WTC11 (cell line): ENCODE measurements around the gene YAP1. TPM values are rescaled to one million over a fixed set of nuclear protein-coding genes. Genes with fewer than 3 reads are reported as not detected.

ENCODE experiments used
- ATAC-seq: fragments of 200-7000 bp; cut with Tn5 transposase; 2 replicates; pipeline ENCODE4 v1.10.0; 2021; ENCODE audit warnings: mild to moderate bottlenecking, moderate library complexity
- CTCF ChIA-PET: fragments of 300-600 bp; sonication (Branson Sonifier 250); formaldehyde crosslinking; loops from one replicate; lab custom pipeline; 2021; ENCODE audit warnings: antibody characterized with exemption; lab: Charles Lee
- POLR2A ChIA-PET: fragments of 350-600 bp; sonication (Branson Sonifier 250); formaldehyde crosslinking; loops from one replicate; lab custom pipeline; 2021; ENCODE audit warnings: antibody characterized with exemption; lab: Charles Lee
- DNase-seq: peaks from one replicate; pipeline ENCODE4 v3.0.0; 2021; ENCODE audit warnings: low spot score
- H3K27ac Mint-ChIP-seq: 2 replicates; pipeline ENCODE4 v1.8.0; 2021; ENCODE audit warnings: mixed read lengths
- H3K27me3 Mint-ChIP-seq: 2 replicates; pipeline ENCODE4 v1.8.0; 2021; ENCODE audit warnings: low read depth, mild to moderate bottlenecking, moderate library complexity, mixed read lengths
- H3K36me3 Mint-ChIP-seq: 2 replicates; pipeline ENCODE4 v1.8.0; 2021; ENCODE audit warnings: mixed read lengths
- H3K4me1 Mint-ChIP-seq: 2 replicates; pipeline ENCODE4 v1.8.0; 2022; ENCODE audit warnings: mixed read lengths
- H3K4me3 Mint-ChIP-seq: 2 replicates; pipeline ENCODE4 v1.8.0; 2021; ENCODE audit warnings: mild to moderate bottlenecking, moderate library complexity, mixed read lengths
- H3K9me3 Mint-ChIP-seq: 2 replicates; pipeline ENCODE4 v1.8.0; 2021; ENCODE audit warnings: mixed read lengths
- EMX1 ChIP-seq: fragments of 250-450 bp; sonication (Bioruptor Pico); IDR thresholded peaks from 2 replicates; pipeline ENCODE4 v1.8.0; 2021; ENCODE audit warnings: mild to moderate bottlenecking
- GTF2I ChIP-seq: fragments of 250-450 bp; sonication (Bioruptor Pico); conservative IDR thresholded peaks from 2 replicates; pipeline ENCODE4 v1.4.0; 2021; ENCODE audit warnings: mild to moderate bottlenecking
- IRF2 ChIP-seq: sonication (generic); formaldehyde crosslinking; IDR thresholded peaks from 2 replicates; pipeline ENCODE4 v1.8.0; 2022; ENCODE audit warnings: low read depth, missing genetic modification reagents, borderline replicate concordance
- NFE2L1 ChIP-seq: sonication (generic); formaldehyde crosslinking; IDR thresholded peaks from 2 replicates; pipeline ENCODE4 v1.8.1; 2023; ENCODE audit warnings: missing genetic modification reagents
- PRRX2 ChIP-seq: fragments of 250-450 bp; sonication (Bioruptor Pico); IDR thresholded peaks from 2 replicates; pipeline ENCODE4 v1.8.0; 2021; ENCODE audit warnings: mild to moderate bottlenecking
- SOX15 ChIP-seq: fragments of 250-450 bp; sonication (Bioruptor Pico); IDR thresholded peaks from 2 replicates; pipeline ENCODE4 v1.9.0; 2021; ENCODE audit warnings: mild to moderate bottlenecking
- SP1 ChIP-seq: sonication (generic); formaldehyde crosslinking; conservative IDR thresholded peaks from 2 replicates; pipeline ENCODE4 v1.8.1; 2022; ENCODE audit warnings: missing genetic modification reagents
- TEAD4 ChIP-seq: sonication (generic); formaldehyde crosslinking; IDR thresholded peaks from 2 replicates; pipeline ENCODE4 v1.8.0; 2022; ENCODE audit warnings: mild to moderate bottlenecking, missing genetic modification reagents
- ZBTB21 ChIP-seq: sonication (generic); formaldehyde crosslinking; IDR thresholded peaks from 2 replicates; pipeline ENCODE4 v1.8.1; 2023; ENCODE audit warnings: mild to moderate bottlenecking, missing genetic modification reagents, borderline replicate concordance
- ZNF121 ChIP-seq: sonication (generic); formaldehyde crosslinking; IDR thresholded peaks from 2 replicates; pipeline ENCODE4 v1.8.0; 2023; ENCODE audit warnings: missing genetic modification reagents
- ZNF138 ChIP-seq: sonication (generic); formaldehyde crosslinking; conservative IDR thresholded peaks from 2 replicates; pipeline ENCODE4 v1.8.1; 2022; ENCODE audit warnings: mild to moderate bottlenecking, moderate library complexity, missing genetic modification reagents
- ZNF232 ChIP-seq: sonication (generic); formaldehyde crosslinking; IDR thresholded peaks from 2 replicates; pipeline ENCODE4 v1.8.0; 2022; ENCODE audit warnings: mild to moderate bottlenecking, missing genetic modification reagents
- ZNF263 ChIP-seq: sonication (generic); formaldehyde crosslinking; IDR thresholded peaks from 2 replicates; pipeline ENCODE4 v1.8.1; 2022; ENCODE audit warnings: low read depth, mild to moderate bottlenecking, moderate library complexity, missing genetic modification reagents
- ZNF416 ChIP-seq: fragments of 250-450 bp; sonication (Bioruptor Pico); IDR thresholded peaks from 2 replicates; pipeline ENCODE4 v1.9.0; 2021; ENCODE audit warnings: mild to moderate bottlenecking, inconsistent platforms
- ZNF671 ChIP-seq: fragments of 250-450 bp; sonication (Bioruptor Pico); IDR thresholded peaks from 2 replicates; pipeline ENCODE4 v1.8.0; 2021; ENCODE audit warnings: mild to moderate bottlenecking
- total RNA-seq: library from RNA; stranded (reverse); gene quantifications from 3 replicates; pipeline ENCODE4 v1.2.3, GENCODE V29; 2021
- TF ChIP-seq, protein P1 (sequence below): fragments of 200-600 bp; IDR thresholded peaks from 2 replicates; pipeline ENCODE4 v1.8.0; 2022; ENCODE audit warnings: antibody characterized with exemption
- TF ChIP-seq, protein P2 (sequence below): sonication (generic); formaldehyde crosslinking; IDR thresholded peaks from 2 replicates; pipeline ENCODE4 v1.8.0; 2023; ENCODE audit warnings: mild to moderate bottlenecking, missing genetic modification reagents
- TF ChIP-seq, protein P3 (sequence below): fragments of 250-450 bp; sonication (Bioruptor Pico); IDR thresholded peaks from 2 replicates; pipeline ENCODE4 v1.9.0; 2021; ENCODE audit warnings: mild to moderate bottlenecking, borderline replicate concordance
- TF ChIP-seq, protein P4 (sequence below): fragments of 250-450 bp; sonication (Bioruptor Pico); IDR thresholded peaks from 2 replicates; pipeline ENCODE4 v2.1.2; 2022; ENCODE audit warnings: mild to moderate bottlenecking, moderate library complexity
- TF ChIP-seq, protein P5 (sequence below): sonication (generic); formaldehyde crosslinking; IDR thresholded peaks from 2 replicates; pipeline ENCODE4 v1.8.0; 2022; ENCODE audit warnings: missing genetic modification reagents

YAP1 gene
- total RNA-seq, 1 experiment from 2014 or later, result 88.7 TPM

DNA sequence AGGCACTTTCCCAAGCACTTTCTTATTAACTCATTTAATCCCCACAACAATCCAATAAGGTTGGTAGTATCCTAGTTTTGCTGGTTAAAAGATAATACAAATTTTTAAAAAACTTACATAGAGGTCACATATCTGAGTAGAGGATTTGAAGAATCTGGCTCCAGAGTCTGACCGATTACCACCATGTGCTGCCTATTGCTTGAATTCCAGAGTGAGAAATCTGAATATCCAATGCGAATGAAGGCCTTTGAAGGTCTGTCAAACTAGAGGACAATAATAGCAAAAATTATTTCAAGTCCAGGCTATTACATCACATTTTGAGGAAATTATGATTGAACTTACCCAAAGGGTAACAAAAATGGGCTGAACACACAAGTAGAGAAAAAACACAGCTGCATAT is 129.2 kb downstream of the YAP1 start:
- no peak for TF ChIP-seq IRF2 (CRISPR knock-in tag)
- no peak for TF ChIP-seq EMX1 (CRISPR knock-in tag)
- TF ChIP-seq, protein P1, sequence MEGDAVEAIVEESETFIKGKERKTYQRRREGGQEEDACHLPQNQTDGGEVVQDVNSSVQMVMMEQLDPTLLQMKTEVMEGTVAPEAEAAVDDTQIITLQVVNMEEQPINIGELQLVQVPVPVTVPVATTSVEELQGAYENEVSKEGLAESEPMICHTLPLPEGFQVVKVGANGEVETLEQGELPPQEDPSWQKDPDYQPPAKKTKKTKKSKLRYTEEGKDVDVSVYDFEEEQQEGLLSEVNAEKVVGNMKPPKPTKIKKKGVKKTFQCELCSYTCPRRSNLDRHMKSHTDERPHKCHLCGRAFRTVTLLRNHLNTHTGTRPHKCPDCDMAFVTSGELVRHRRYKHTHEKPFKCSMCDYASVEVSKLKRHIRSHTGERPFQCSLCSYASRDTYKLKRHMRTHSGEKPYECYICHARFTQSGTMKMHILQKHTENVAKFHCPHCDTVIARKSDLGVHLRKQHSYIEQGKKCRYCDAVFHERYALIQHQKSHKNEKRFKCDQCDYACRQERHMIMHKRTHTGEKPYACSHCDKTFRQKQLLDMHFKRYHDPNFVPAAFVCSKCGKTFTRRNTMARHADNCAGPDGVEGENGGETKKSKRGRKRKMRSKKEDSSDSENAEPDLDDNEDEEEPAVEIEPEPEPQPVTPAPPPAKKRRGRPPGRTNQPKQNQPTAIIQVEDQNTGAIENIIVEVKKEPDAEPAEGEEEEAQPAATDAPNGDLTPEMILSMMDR, result no peak
- TF ChIP-seq TEAD4 (CRISPR knock-in tag), result no peak
- TF ChIP-seq PRRX2 (CRISPR knock-in tag), result no peak
- TF ChIP-seq, protein P2, sequence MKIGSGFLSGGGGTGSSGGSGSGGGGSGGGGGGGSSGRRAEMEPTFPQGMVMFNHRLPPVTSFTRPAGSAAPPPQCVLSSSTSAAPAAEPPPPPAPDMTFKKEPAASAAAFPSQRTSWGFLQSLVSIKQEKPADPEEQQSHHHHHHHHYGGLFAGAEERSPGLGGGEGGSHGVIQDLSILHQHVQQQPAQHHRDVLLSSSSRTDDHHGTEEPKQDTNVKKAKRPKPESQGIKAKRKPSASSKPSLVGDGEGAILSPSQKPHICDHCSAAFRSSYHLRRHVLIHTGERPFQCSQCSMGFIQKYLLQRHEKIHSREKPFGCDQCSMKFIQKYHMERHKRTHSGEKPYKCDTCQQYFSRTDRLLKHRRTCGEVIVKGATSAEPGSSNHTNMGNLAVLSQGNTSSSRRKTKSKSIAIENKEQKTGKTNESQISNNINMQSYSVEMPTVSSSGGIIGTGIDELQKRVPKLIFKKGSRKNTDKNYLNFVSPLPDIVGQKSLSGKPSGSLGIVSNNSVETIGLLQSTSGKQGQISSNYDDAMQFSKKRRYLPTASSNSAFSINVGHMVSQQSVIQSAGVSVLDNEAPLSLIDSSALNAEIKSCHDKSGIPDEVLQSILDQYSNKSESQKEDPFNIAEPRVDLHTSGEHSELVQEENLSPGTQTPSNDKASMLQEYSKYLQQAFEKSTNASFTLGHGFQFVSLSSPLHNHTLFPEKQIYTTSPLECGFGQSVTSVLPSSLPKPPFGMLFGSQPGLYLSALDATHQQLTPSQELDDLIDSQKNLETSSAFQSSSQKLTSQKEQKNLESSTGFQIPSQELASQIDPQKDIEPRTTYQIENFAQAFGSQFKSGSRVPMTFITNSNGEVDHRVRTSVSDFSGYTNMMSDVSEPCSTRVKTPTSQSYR (CRISPR knock-in tag), result no peak
- TF ChIP-seq, protein P3, sequence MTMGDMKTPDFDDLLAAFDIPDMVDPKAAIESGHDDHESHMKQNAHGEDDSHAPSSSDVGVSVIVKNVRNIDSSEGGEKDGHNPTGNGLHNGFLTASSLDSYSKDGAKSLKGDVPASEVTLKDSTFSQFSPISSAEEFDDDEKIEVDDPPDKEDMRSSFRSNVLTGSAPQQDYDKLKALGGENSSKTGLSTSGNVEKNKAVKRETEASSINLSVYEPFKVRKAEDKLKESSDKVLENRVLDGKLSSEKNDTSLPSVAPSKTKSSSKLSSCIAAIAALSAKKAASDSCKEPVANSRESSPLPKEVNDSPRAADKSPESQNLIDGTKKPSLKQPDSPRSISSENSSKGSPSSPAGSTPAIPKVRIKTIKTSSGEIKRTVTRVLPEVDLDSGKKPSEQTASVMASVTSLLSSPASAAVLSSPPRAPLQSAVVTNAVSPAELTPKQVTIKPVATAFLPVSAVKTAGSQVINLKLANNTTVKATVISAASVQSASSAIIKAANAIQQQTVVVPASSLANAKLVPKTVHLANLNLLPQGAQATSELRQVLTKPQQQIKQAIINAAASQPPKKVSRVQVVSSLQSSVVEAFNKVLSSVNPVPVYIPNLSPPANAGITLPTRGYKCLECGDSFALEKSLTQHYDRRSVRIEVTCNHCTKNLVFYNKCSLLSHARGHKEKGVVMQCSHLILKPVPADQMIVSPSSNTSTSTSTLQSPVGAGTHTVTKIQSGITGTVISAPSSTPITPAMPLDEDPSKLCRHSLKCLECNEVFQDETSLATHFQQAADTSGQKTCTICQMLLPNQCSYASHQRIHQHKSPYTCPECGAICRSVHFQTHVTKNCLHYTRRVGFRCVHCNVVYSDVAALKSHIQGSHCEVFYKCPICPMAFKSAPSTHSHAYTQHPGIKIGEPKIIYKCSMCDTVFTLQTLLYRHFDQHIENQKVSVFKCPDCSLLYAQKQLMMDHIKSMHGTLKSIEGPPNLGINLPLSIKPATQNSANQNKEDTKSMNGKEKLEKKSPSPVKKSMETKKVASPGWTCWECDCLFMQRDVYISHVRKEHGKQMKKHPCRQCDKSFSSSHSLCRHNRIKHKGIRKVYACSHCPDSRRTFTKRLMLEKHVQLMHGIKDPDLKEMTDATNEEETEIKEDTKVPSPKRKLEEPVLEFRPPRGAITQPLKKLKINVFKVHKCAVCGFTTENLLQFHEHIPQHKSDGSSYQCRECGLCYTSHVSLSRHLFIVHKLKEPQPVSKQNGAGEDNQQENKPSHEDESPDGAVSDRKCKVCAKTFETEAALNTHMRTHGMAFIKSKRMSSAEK (CRISPR knock-in tag), result no peak
- TF ChIP-seq SOX15, result no peak
- no peak for TF ChIP-seq NFE2L1 (CRISPR knock-in tag)
- TF ChIP-seq ZNF263 (CRISPR knock-in tag), result no peak
- TF ChIP-seq ZNF671, result no peak
- no peak for TF ChIP-seq ZNF138 (CRISPR knock-in tag)
- TF ChIP-seq GTF2I (CRISPR knock-in tag), result no peak
- TF ChIP-seq ZNF232 (CRISPR knock-in tag), result no peak
- Mint-ChIP-seq H3K9me3 (no peaks in the 10 kb centered on the region), H3K4me3 (no peak overlapping the region), H3K27ac (no peak overlapping the region), H3K36me3 (no peaks in the 10 kb centered on the region), H3K4me1 (peaks cover 33% of the 10 kb centered on the region), H3K27me3 (no peaks in the 10 kb centered on the region)
- ChIA-PET POLR2A (no interaction called here), CTCF (no interaction called here)
- no peak for ATAC-seq
- DNase-seq, result no peak

DNA sequence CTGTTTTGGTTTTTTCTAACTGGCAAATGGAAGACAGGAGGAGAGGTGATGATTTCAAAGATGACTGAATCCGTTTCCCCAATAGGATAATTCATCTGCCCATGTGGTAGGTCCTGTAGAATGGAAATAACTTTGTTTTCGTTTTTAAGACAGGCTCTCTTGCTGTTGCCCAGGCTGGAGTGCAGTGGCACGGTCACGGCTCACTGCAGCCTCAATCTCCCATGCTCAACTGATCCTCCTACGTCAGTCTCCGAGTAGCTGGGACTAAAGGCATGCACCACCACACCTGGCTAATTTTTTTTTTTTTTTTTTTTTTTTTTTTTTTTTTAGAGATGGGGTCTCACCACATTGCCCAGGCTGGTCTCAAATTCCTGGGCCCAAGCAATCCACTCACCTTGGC is 129.7 kb downstream of the YAP1 start:
- ATAC-seq (no peak), DNase-seq (no peak)
- H3K36me3 Mint-ChIP-seq, result no peaks in the 10 kb centered on the region
- no peaks in the 10 kb centered on the region for H3K27me3 Mint-ChIP-seq
- POLR2A ChIA-PET, result no interaction called here
- no peak overlapping the region for H3K27ac Mint-ChIP-seq
- no peaks in the 10 kb centered on the region for H3K9me3 Mint-ChIP-seq
- peaks cover 28% of the 10 kb centered on the region for H3K4me1 Mint-ChIP-seq
- no peak overlapping the region for H3K4me3 Mint-ChIP-seq
- CTCF ChIA-PET, result no interaction called here
- TF ChIP-seq ZBTB21 (CRISPR knock-in tag) (no peak), SP1 (no peak), ZNF416 (no peak), ZNF121 (CRISPR knock-in tag) (0 out of 2 replicates have a peak, but pooled peaks have one; percentile 21), ZNF671 (no peak)
- TF ChIP-seq, protein P1, result no peak
- TF ChIP-seq, protein P4, sequence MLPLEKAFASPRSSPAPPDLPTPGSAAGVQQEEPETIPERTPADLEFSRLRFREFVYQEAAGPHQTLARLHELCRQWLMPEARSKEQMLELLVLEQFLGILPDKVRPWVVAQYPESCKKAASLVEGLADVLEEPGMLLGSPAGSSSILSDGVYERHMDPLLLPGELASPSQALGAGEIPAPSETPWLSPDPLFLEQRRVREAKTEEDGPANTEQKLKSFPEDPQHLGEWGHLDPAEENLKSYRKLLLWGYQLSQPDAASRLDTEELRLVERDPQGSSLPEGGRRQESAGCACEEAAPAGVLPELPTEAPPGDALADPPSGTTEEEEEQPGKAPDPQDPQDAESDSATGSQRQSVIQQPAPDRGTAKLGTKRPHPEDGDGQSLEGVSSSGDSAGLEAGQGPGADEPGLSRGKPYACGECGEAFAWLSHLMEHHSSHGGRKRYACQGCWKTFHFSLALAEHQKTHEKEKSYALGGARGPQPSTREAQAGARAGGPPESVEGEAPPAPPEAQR (CRISPR knock-in tag), result no peak
- TF ChIP-seq, protein P5, sequence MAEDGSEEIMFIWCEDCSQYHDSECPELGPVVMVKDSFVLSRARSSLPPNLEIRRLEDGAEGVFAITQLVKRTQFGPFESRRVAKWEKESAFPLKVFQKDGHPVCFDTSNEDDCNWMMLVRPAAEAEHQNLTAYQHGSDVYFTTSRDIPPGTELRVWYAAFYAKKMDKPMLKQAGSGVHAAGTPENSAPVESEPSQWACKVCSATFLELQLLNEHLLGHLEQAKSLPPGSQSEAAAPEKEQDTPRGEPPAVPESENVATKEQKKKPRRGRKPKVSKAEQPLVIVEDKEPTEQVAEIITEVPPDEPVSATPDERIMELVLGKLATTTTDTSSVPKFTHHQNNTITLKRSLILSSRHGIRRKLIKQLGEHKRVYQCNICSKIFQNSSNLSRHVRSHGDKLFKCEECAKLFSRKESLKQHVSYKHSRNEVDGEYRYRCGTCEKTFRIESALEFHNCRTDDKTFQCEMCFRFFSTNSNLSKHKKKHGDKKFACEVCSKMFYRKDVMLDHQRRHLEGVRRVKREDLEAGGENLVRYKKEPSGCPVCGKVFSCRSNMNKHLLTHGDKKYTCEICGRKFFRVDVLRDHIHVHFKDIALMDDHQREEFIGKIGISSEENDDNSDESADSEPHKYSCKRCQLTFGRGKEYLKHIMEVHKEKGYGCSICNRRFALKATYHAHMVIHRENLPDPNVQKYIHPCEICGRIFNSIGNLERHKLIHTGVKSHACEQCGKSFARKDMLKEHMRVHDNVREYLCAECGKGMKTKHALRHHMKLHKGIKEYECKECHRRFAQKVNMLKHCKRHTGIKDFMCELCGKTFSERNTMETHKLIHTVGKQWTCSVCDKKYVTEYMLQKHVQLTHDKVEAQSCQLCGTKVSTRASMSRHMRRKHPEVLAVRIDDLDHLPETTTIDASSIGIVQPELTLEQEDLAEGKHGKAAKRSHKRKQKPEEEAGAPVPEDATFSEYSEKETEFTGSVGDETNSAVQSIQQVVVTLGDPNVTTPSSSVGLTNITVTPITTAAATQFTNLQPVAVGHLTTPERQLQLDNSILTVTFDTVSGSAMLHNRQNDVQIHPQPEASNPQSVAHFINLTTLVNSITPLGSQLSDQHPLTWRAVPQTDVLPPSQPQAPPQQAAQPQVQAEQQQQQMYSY (CRISPR knock-in tag), result no peak
